ENCODE measurements around the gene TBC1D3B.
"Not testable (repeated sequence)": the region's sequence is repeated elsewhere in the genome, so short reads cannot be mapped to it uniquely, and the experiment has no call there.

GRCh38 chr17:36186810-36187763 is 10.7 kb upstream of the TBC1D3B start:
- not testable (repeated sequence) for TF ChIP-seq CTCF (conservative IDR thresholded peaks at IDR 0.05); ZFX (IDR thresholded peaks at IDR 0.05)

Data from C4-2B (cell line).